Upper lobe of left lung (tissue), 6 donors: ENCODE data around the gene ACOT13. TPM values are rescaled to one million over a fixed set of nuclear protein-coding genes. Genes with fewer than 3 reads are reported as not detected.

ENCODE experiments used
- ATAC-seq, 2 donors: fragments of 200-7000 bp; cut with Tn5 transposase; one replicate each; pipeline ENCODE4 v1.9.1; 2022; ENCODE audit warnings: mild to moderate bottlenecking in 2 of 2, moderate library complexity in 2 of 2; ENCODE audit not compliant: low FRiP score in 2 of 2
- DNase-seq, 2 donors: peaks; one replicate each; pipeline ENCODE4 v3.0.0-alpha.2; 2019 to 2020
- H3K27ac ChIP-seq, 4 donors: fragments of 200-600 bp; sonication (generic); one replicate each; pipeline ENCODE4 v1.5.1; 2016 to 2019
- H3K27me3 ChIP-seq, 4 donors: fragments of 200-600 bp; sonication (generic); one replicate each; pipeline ENCODE4 v1.5.1; 2017 to 2019
- H3K36me3 ChIP-seq, 4 donors: fragments of 200-600 bp; sonication (generic); one replicate each; pipeline ENCODE4 v1.5.1; 2016 to 2019
- H3K4me1 ChIP-seq, 4 donors: fragments of 200-600 bp; sonication (generic); one replicate each; pipeline ENCODE4 v1.5.1; 2018 to 2019
- H3K4me3 ChIP-seq, 4 donors: fragments of 200-600 bp; sonication (generic); one replicate each; pipeline ENCODE4 v1.5.1; 2017 to 2019; ENCODE audit warnings: mild to moderate bottlenecking in 2 of 4, moderate library complexity in 1 of 4
- H3K9me3 ChIP-seq, 4 donors: fragments of 200-600 bp; sonication (generic); one replicate each; pipeline ENCODE4 v1.5.1; 2018 to 2019
- CTCF ChIP-seq, 6 experiments: fragments of 450-650 bp in 4 of 6; fragments of 200-600 bp in 2 of 6; sonication (generic) in 2 of 6; IDR thresholded peaks; one replicate each; pipeline ENCODE4 v1.5.1; 2016 to 2019; ENCODE audit warnings: antibody characterized with exemption in 6 of 6
- EP300 ChIP-seq, 4 donors: sonication (generic); formaldehyde crosslinking; IDR thresholded peaks; one replicate each; pipeline ENCODE4 v1.5.1; 2017; ENCODE audit warnings: antibody characterized with exemption in 4 of 4, control low read depth in 2 of 4
- POLR2A ChIP-seq, 4 donors: fragments of 450-650 bp; IDR thresholded peaks; one replicate each; pipeline ENCODE4 v1.5.1; 2016 to 2017; ENCODE audit warnings: antibody characterized with exemption in 4 of 4, mild to moderate bottlenecking in 2 of 4
- POLR2AphosphoS5 ChIP-seq, 2 donors: sonication (generic); formaldehyde crosslinking; IDR thresholded peaks; one replicate each; pipeline ENCODE4 v1.5.1; 2017; ENCODE audit warnings: antibody characterized with exemption in 2 of 2
- WGBS, 2 donors: methylation state at CpG; one replicate each; pipeline ENCODE4 v1.1.5; 2017 to 2018; 5-methylcytosine and 5-hydroxymethylcytosine counted together
- total RNA-seq, 6 donors: library from RNA; depleted of rRNA in 4 of 6; stranded (reverse); fragments of >200 nt in 4 of 6; gene quantifications; one replicate each; pipeline versions ENCODE4 v1.1.0 to v1.2.1, GENCODE V29; 2016 to 2021
- donor health status: DM: no; HTN: no; CAD: no; lungs with moderate emphysema.
- donor health status: DM: no; HTN: yes; CAD: no; lungs with severe emphysema.

ACOT13 gene
- total RNA-seq, 6 donors from 2014 or later, result 5.2 to 20.2 (median 10.5) TPM

DNA sequence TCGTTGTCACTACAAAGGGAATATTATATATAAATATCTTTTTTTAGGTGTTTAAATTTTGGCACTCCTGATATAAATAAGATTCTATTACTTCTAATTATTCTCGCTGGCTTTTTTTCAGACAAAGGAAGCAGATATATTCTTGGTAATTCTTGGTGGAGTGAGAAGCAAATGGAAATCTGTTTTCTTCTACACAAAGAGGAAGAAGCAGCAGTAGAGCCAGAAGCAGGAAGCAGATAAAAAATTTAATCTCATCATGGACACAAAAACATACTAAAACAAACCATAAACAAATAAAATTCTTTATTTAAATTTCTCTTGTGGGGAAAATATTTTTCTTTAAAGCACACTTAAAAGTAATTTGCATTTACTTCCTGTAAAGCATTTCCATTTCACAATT is 17.2 kb upstream of the ACOT13 start:
- Histone ChIP-seq H3K4me1 (peaks cover 9 to 13% (median 11%) of the 10 kb centered on the region in 4 donors), H3K36me3 (peaks cover 11 to 49% (median 30%) of the 10 kb centered on the region in 4 donors), H3K9me3 (no peaks in the 10 kb centered on the region), H3K27me3 (no peaks in the 10 kb centered on the region), H3K27ac (no peak overlapping the region), H3K4me3 (no peak overlapping the region)
- WGBS, 2 donors, result 59 to 68% methylated on average over 2 of the region's 2 CpGs
- TF ChIP-seq POLR2AphosphoS5 (IDR thresholded peaks at IDR 0.05) (no peak), CTCF (IDR thresholded peaks at IDR 0.05) (no peak), POLR2A (IDR thresholded peaks at IDR 0.05) (no peak), EP300 (IDR thresholded peaks at IDR 0.05) (no peak)
- DNase-seq (no peak), ATAC-seq (no peak)

- DNase-seq (no peak), ATAC-seq (no peak)
- Histone ChIP-seq H3K9me3 (no peaks in the 10 kb centered on the region), H3K4me1 (peaks cover 8 to 15% (median 10%) of the 10 kb centered on the region in 4 donors), H3K27ac (no peak overlapping the region), H3K4me3 (no peak overlapping the region), H3K36me3 (peaks cover 11 to 52% (median 31%) of the 10 kb centered on the region in 4 donors), H3K27me3 (no peaks in the 10 kb centered on the region)
- 38 to 39% methylated on average over 3 of the region's 3 CpGs for WGBS, 2 donors
- TF ChIP-seq EP300 (IDR thresholded peaks at IDR 0.05), result no peak
- no peak for TF ChIP-seq POLR2AphosphoS5 (IDR thresholded peaks at IDR 0.05)
- no peak for TF ChIP-seq CTCF (IDR thresholded peaks at IDR 0.05)
- no peak for TF ChIP-seq POLR2A (IDR thresholded peaks at IDR 0.05)
These were observed 16.5 kb upstream of the ACOT13 start for GRCh38 chr6:24650365-24650764.

DNA sequence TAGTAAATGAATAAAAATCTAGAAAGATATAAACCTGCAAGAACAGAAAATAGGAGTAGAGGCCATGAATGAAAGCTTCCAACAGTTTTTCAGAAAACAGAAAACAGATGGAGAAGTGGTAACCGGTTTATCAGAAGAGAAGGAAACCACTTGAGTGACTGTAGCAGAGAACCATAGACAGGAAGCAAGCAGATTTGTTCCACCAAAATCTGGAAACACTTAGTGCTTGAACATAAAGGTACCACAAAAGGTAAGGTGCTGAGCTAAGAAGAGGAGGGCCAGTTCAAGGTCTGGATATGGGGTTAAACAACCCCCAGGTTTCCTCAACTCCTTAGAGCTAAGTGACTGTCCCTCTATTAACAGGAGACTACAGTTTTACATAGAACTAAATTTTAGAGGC is 11.7 kb upstream of the ACOT13 start:
- H3K36me3 ChIP-seq, result peaks cover 11 to 63% (median 30%) of the 10 kb centered on the region in 4 donors
- DNase-seq (no peak), ATAC-seq (no peak)
- H3K27me3 ChIP-seq, result no peaks in the 10 kb centered on the region
- WGBS, 2 donors, result 60 to 81% methylated on average over 1 of the region's 1 CpG
- H3K4me3 ChIP-seq, result no peak overlapping the region
- peak overlapping the region in 1 of 4 donors; percentile 20 for H3K27ac ChIP-seq
- H3K4me1 ChIP-seq, result peaks cover 4 to 15% (median 11%) of the 10 kb centered on the region in 4 donors
- TF ChIP-seq CTCF (IDR thresholded peaks at IDR 0.05) (no peak), EP300 (IDR thresholded peaks at IDR 0.05) (no peak), POLR2AphosphoS5 (IDR thresholded peaks at IDR 0.05) (no peak), POLR2A (IDR thresholded peaks at IDR 0.05) (no peak)
- H3K9me3 ChIP-seq, result no peaks in the 10 kb centered on the region

- 57 to 66% methylated on average over 9 of the region's 9 CpGs for WGBS, 2 donors
- H3K4me1 ChIP-seq, result peaks cover 4 to 25% (median 11%) of the 10 kb centered on the region in 4 donors
- peaks cover 2 to 40% (median 12%) of the 10 kb centered on the region in 4 donors for H3K36me3 ChIP-seq
- ATAC-seq (peak; percentile 63 to 84), DNase-seq (peak in 1 of 2 donors; percentile 57)
- no peak for TF ChIP-seq CTCF (IDR thresholded peaks at IDR 0.05)
- TF ChIP-seq POLR2AphosphoS5 (IDR thresholded peaks at IDR 0.05), result peak; percentile 35 to 51
- peak in 1 of 4 donors; percentile 44 for TF ChIP-seq POLR2A (IDR thresholded peaks at IDR 0.05)
- peak in 2 of 4 donors; percentile 8 to 85 for TF ChIP-seq EP300 (IDR thresholded peaks at IDR 0.05)
- no peaks in the 10 kb centered on the region for H3K27me3 ChIP-seq
- H3K9me3 ChIP-seq, result no peaks in the 10 kb centered on the region
- H3K4me3 ChIP-seq, result no peak overlapping the region
- H3K27ac ChIP-seq, result peak overlapping the region; percentile 61 to 76 (median 70)
These were observed 8.0 kb upstream of the ACOT13 start for GRCh38 chr6:24658573-24659560.
